ENCODE measurements around the gene KRT79.

The KRT79 gene

GRCh38 chr12:52821071-52821730 lies 12.9 kb downstream of the KRT79 start:
- no peak for DNase-seq (ENCODE audit: low spot score)

GRCh38 chr12:52820521-52820920 lies 13.6 kb downstream of the KRT79 start:
- no peak for DNase-seq (ENCODE audit: low spot score)
- TF ChIP-seq CTCF (IDR thresholded peaks at IDR 0.05; ENCODE audit: extremely low read depth, missing control alignments): no peak

More at GRCh38 chr12:52821071-52821730, 12.9 kb downstream of the KRT79 start:
- no peak for TF ChIP-seq CTCF (IDR thresholded peaks at IDR 0.05; ENCODE audit: extremely low read depth, missing control alignments)

- TF ChIP-seq CTCF (IDR thresholded peaks at IDR 0.05; ENCODE audit: extremely low read depth, missing control alignments): no peak
- no peak for DNase-seq (ENCODE audit: low spot score)
Measured at GRCh38 chr12:52819731-52820510, 14.2 kb downstream of the KRT79 start.

- TF ChIP-seq CTCF (IDR thresholded peaks at IDR 0.05; ENCODE audit: extremely low read depth, missing control alignments): no peak
- DNase-seq (ENCODE audit: low spot score): no peak
Measured at GRCh38 chr12:52818887-52819420, 15.2 kb downstream of the KRT79 start.

- no peak for DNase-seq (ENCODE audit: low spot score)
- TF ChIP-seq CTCF (IDR thresholded peaks at IDR 0.05; ENCODE audit: extremely low read depth, missing control alignments): no peak
Measured at GRCh38 chr12:52818388-52818787, 15.7 kb downstream of the KRT79 start.

- TF ChIP-seq CTCF (IDR thresholded peaks at IDR 0.05; ENCODE audit: extremely low read depth, missing control alignments): no peak
- DNase-seq (ENCODE audit: low spot score): no peak
Measured at GRCh38 chr12:52817699-52818238, 16.3 kb downstream of the KRT79 start.

Measured in GM20000 (cell line).